CD14-positive monocyte (primary cell): Measurements from ENCODE around the gene GJC1. TPM values are rescaled to one million over a fixed set of nuclear protein-coding genes. Genes with fewer than 3 reads are reported as not detected.

Experiments used
- DNase-seq, 3 donors: peaks; one replicate each; pipeline ENCODE4 v3.0.0-alpha.2; 2011 to 2022
- H2AFZ ChIP-seq: 2 replicates; pipeline ENCODE4 v1.6.0; 2012; ENCODE audit warnings: mild to moderate bottlenecking, low read depth, low read length, inconsistent platforms; ENCODE audit not compliant: insufficient read depth, poor library complexity, severe bottlenecking
- H3K27ac ChIP-seq, 2 donors: 1 replicate in 1 of 2; 2 replicates in 1 of 2; pipeline ENCODE4 v1.5.1; 2012 to 2013; ENCODE audit warnings: low read length in 2 of 2, control low read depth in 1 of 2, inconsistent platforms in 1 of 2, low read depth in 1 of 2, mild to moderate bottlenecking in 1 of 2
- H3K27me3 ChIP-seq, 2 donors: one replicate each; pipeline versions ENCODE4 v1.6.0 to v1.6.1; 2011 to 2013; ENCODE audit warnings: low read length in 2 of 2; ENCODE audit not compliant: control insufficient read depth in 2 of 2, insufficient read depth in 2 of 2
- H3K36me3 ChIP-seq, 2 donors: replicated peaks in 1 of 2; 1 replicate in 1 of 2; 2 replicates in 1 of 2; pipeline versions ENCODE4 v1.5.1 to v1.6.1; 2012 to 2013; ENCODE audit warnings: low read length in 2 of 2, control low read depth in 1 of 2, inconsistent platforms in 1 of 2, mild to moderate bottlenecking in 1 of 2; ENCODE audit not compliant: insufficient read depth in 2 of 2, control insufficient read depth in 1 of 2
- H3K4me1 ChIP-seq, 2 donors: 1 replicate in 1 of 2; 2 replicates in 1 of 2; pipeline versions ENCODE4 v1.5.1 to v1.6.1; 2012 to 2013; ENCODE audit warnings: low read length in 2 of 2, control low read depth in 1 of 2, inconsistent platforms in 1 of 2, mild to moderate bottlenecking in 1 of 2, moderate library complexity in 1 of 2; ENCODE audit not compliant: insufficient read depth in 2 of 2, control insufficient read depth in 1 of 2
- H3K4me2 ChIP-seq: replicated peaks from 2 replicates; pipeline ENCODE3; 2012; ENCODE audit warnings: low read length, moderate library complexity, mild to moderate bottlenecking; ENCODE audit not compliant: poor library complexity, severe bottlenecking; ENCODE audit errors: extremely low read depth
- H3K4me3 ChIP-seq, 3 experiments: fragments of 200-600 bp in 1 of 3; sonication (generic) in 1 of 3; replicated peaks in 1 of 3; 1 replicate in 2 of 3; 2 replicates in 1 of 3; pipeline ENCODE4 v1.5.1; 2011 to 2013; ENCODE audit warnings: low read length in 3 of 3, mild to moderate bottlenecking in 3 of 3, control low read depth in 2 of 3, low read depth in 2 of 3, inconsistent platforms in 1 of 3, moderate library complexity in 1 of 3
- H3K79me2 ChIP-seq: 2 replicates; pipeline ENCODE4 v1.6.0; 2012; ENCODE audit warnings: mild to moderate bottlenecking, control low read depth, inconsistent platforms, low read length, moderate library complexity; ENCODE audit not compliant: insufficient read depth
- H3K9ac ChIP-seq: 2 replicates; pipeline ENCODE4 v1.6.0; 2017; ENCODE audit warnings: low read length, mild to moderate bottlenecking; ENCODE audit not compliant: insufficient read depth, poor library complexity, severe bottlenecking
- H3K9me3 ChIP-seq, 2 donors: replicated peaks in 1 of 2; 1 replicate in 1 of 2; 2 replicates in 1 of 2; pipeline versions ENCODE4 v1.5.1 to v1.6.1; 2012 to 2013; ENCODE audit warnings: low read length in 2 of 2, control low read depth in 1 of 2; ENCODE audit not compliant: control insufficient read depth in 1 of 2, insufficient read depth in 1 of 2
- H4K20me1 ChIP-seq: 2 replicates; pipeline ENCODE4 v1.6.0; 2012; ENCODE audit warnings: mild to moderate bottlenecking, low read length, control low read depth, moderate library complexity; ENCODE audit not compliant: insufficient read depth
- H3K27ac Mint-ChIP-seq, 7 donors: one replicate each; pipeline ENCODE4 v1.8.0; 2020; ENCODE audit warnings: mild to moderate bottlenecking in 7 of 7, mixed read lengths in 7 of 7, moderate library complexity in 6 of 7, inconsistent platforms in 2 of 7
- H3K27me3 Mint-ChIP-seq, 3 donors: one replicate each; pipeline ENCODE4 v1.8.0; 2021 to 2022; ENCODE audit warnings: low read depth in 3 of 3, mild to moderate bottlenecking in 3 of 3, mixed read lengths in 3 of 3, moderate library complexity in 3 of 3, inconsistent platforms in 1 of 3
- H3K36me3 Mint-ChIP-seq, 2 donors: one replicate each; pipeline ENCODE4 v1.8.0; 2020; ENCODE audit warnings: mixed read lengths in 2 of 2, inconsistent platforms in 1 of 2, mild to moderate bottlenecking in 1 of 2
- H3K4me1 Mint-ChIP-seq: one replicate; pipeline ENCODE4 v1.8.0; 2020; ENCODE audit warnings: mild to moderate bottlenecking, mixed read lengths
- H3K4me3 Mint-ChIP-seq, 2 donors: one replicate each; pipeline ENCODE4 v1.8.0; 2020; ENCODE audit warnings: mild to moderate bottlenecking in 2 of 2, mixed read lengths in 2 of 2, moderate library complexity in 1 of 2
- H3K9me3 Mint-ChIP-seq, 7 donors: one replicate each; pipeline ENCODE4 v1.8.0; 2020 to 2022; ENCODE audit warnings: mixed read lengths in 7 of 7, mild to moderate bottlenecking in 6 of 7, moderate library complexity in 6 of 7, inconsistent platforms in 2 of 7
- CTCF ChIP-seq: fragments of 200-600 bp; IDR thresholded peaks from one replicate; pipeline ENCODE4 v1.8.0; 2022; ENCODE audit warnings: antibody characterized with exemption, mild to moderate bottlenecking
- WGBS: methylation state at CpG from one replicate; pipeline ENCODE4 v1.1.5; 2013; ENCODE audit warnings: missing lambda C conversion rate; ENCODE audit not compliant: insufficient coverage; 5-methylcytosine and 5-hydroxymethylcytosine counted together
- intact Hi-C, 2 donors: fragments of 100-400 bp; cut with micrococcal nuclease; formaldehyde crosslinking; loops; one replicate each; pipeline versions ENCODE4 v1.15.0 to v1.15.1; 2023
- polyA plus RNA-seq, 3 donors: library from polyadenylated mRNA; depleted of rRNA in 1 of 3; unstranded in 2 of 3; stranded (reverse) in 1 of 3; fragments of 300-500 nt in 2 of 3; fragments of >200 nt in 1 of 3; fragmentation: Illumina TruSeq in 2 of 3; gene quantifications; 1 replicate in 2 of 3; 2 replicates in 1 of 3; pipeline ENCODE4 v1.2.3, GENCODE V29; 2012 to 2021

GJC1 gene
- polyA plus RNA-seq, 3 donors: not detected

- H3K79me2 ChIP-seq: no peaks in the 10 kb centered on the region
- H3K9me3 Mint-ChIP-seq: peaks cover 0 to 2% (median 0%) of the 10 kb centered on the region in 7 donors
- H3K27me3 ChIP-seq: no peaks in the 10 kb centered on the region
- TF ChIP-seq CTCF: no peak
- H3K4me3 Mint-ChIP-seq: no peak overlapping the region
- H3K9ac ChIP-seq: no peak overlapping the region
- no peaks in the 10 kb centered on the region for H4K20me1 ChIP-seq
- DNase-seq: peak in 1 of 3 donors; percentile 53
- intact Hi-C loops: loop anchor here (10.0 kb wide), 1 partner anchor 364 kb away; the partner anchor contains the start of genes ACBD4 (in 2 of the 2) and PLCD3 (in 2 of the 2)
- no peaks in the 10 kb centered on the region for H3K36me3 Mint-ChIP-seq
- no peak overlapping the region for H3K4me3 ChIP-seq
- peaks cover 26% of the 10 kb centered on the region for H3K4me1 Mint-ChIP-seq
- no peaks in the 10 kb centered on the region for H3K36me3 ChIP-seq
- peaks cover 3 to 22% (median 12%) of the 10 kb centered on the region in 3 donors for H3K27me3 Mint-ChIP-seq
- H3K27ac ChIP-seq: no peak overlapping the region
- no peaks in the 10 kb centered on the region for H3K9me3 ChIP-seq
- 90% methylated on average over 4 of the region's 11 CpGs for WGBS
- no peak overlapping the region for H3K4me2 ChIP-seq
- no peak overlapping the region for H2AFZ ChIP-seq
- peaks cover 18 to 24% of the 10 kb centered on the region in 2 donors for H3K4me1 ChIP-seq
- H3K27ac Mint-ChIP-seq: peak overlapping the region in 3 of 7 donors; percentile 15 to 82 (median 38)
These were observed 59.7 kb downstream of the GJC1 start for GRCh38 chr17:44770166-44770925.

GRCh38 chr17:44769647-44770084 is 60.4 kb downstream of the GJC1 start:
- no peak overlapping the region for H3K4me3 Mint-ChIP-seq
- peaks cover 3 to 20% (median 12%) of the 10 kb centered on the region in 3 donors for H3K27me3 Mint-ChIP-seq
- peaks cover 19% of the 10 kb centered on the region for H3K4me1 Mint-ChIP-seq

More at GRCh38 chr17:44769647-44770084, 60.4 kb downstream of the GJC1 start:
- no peak overlapping the region for H3K4me3 ChIP-seq
- Mint-ChIP-seq H3K27ac (no peak overlapping the region), H3K9me3 (peaks cover 0 to 2% (median 0%) of the 10 kb centered on the region in 7 donors), H3K36me3 (no peaks in the 10 kb centered on the region)
- no peak for TF ChIP-seq CTCF
- no peak overlapping the region for H3K4me2 ChIP-seq
- H4K20me1 ChIP-seq: no peaks in the 10 kb centered on the region
- intact Hi-C loops: loop anchor here (10.0 kb wide), 1 partner anchor 365 kb away; the partner anchor contains the start of genes ACBD4 (in 2 of the 2) and PLCD3 (in 2 of the 2)
- H3K36me3 ChIP-seq: no peaks in the 10 kb centered on the region
- WGBS: 100% methylated on average over 1 of the region's 15 CpGs
- H2AFZ ChIP-seq: no peak overlapping the region
- H3K27ac ChIP-seq: no peak overlapping the region
- H3K4me1 ChIP-seq: peaks cover 12 to 17% of the 10 kb centered on the region in 2 donors
- no peaks in the 10 kb centered on the region for H3K79me2 ChIP-seq
- H3K9ac ChIP-seq: no peak overlapping the region
- DNase-seq: no peak
- H3K27me3 ChIP-seq: no peaks in the 10 kb centered on the region
- H3K9me3 ChIP-seq: no peaks in the 10 kb centered on the region
